Neuronal stem cell (in vitro differentiated cells): ENCODE data around the gene GPATCH2.

Source experiments
- DNase-seq: peaks from one replicate; pipeline ENCODE4 v3.0.0-alpha.2; 2013; ENCODE audit warnings: low spot score
- H2AFZ ChIP-seq: one replicate; pipeline ENCODE4 v1.6.1; 2013; ENCODE audit warnings: mild to moderate bottlenecking, low read length, inconsistent platforms
- H2AK5ac ChIP-seq: 2 replicates; pipeline ENCODE4 v1.6.1; 2013; ENCODE audit warnings: low read depth, mild to moderate bottlenecking, inconsistent platforms, low read length, moderate library complexity, mixed read lengths
- H2BK120ac ChIP-seq: 2 replicates; pipeline ENCODE4 v1.6.1; 2013; ENCODE audit warnings: low read depth, mild to moderate bottlenecking, inconsistent platforms, low read length, moderate library complexity, mixed read lengths
- H2BK12ac ChIP-seq: one replicate; pipeline ENCODE4 v1.6.1; 2013; ENCODE audit warnings: low read length, inconsistent platforms
- H2BK15ac ChIP-seq: 2 replicates; pipeline ENCODE4 v1.6.1; 2013; ENCODE audit warnings: mild to moderate bottlenecking, low read length, inconsistent platforms, mixed read lengths
- H2BK5ac ChIP-seq: one replicate; pipeline ENCODE4 v1.6.1; 2013; ENCODE audit warnings: inconsistent platforms, mild to moderate bottlenecking, low read length, moderate library complexity
- H3K14ac ChIP-seq: one replicate; pipeline ENCODE4 v1.6.1; 2013; ENCODE audit warnings: low read length, inconsistent platforms
- H3K18ac ChIP-seq: 2 replicates; pipeline ENCODE4 v1.6.1; 2013; ENCODE audit warnings: low read length, inconsistent platforms
- H3K23ac ChIP-seq: 2 replicates; pipeline ENCODE4 v1.6.1; 2013; ENCODE audit warnings: low read depth, mild to moderate bottlenecking, mixed read lengths, low read length, inconsistent platforms; ENCODE audit not compliant: poor library complexity
- H3K27ac ChIP-seq: replicated peaks from 3 replicates; pipeline ENCODE4 v1.5.1; 2013; ENCODE audit warnings: low read length, inconsistent platforms
- H3K27me3 ChIP-seq, 3 experiments: 2 replicates each; pipeline ENCODE4 v1.6.1; 2013; ENCODE audit warnings: low read length in 3 of 3, mild to moderate bottlenecking in 2 of 3, inconsistent platforms in 1 of 3, low read depth in 1 of 3, mixed read lengths in 1 of 3, moderate library complexity in 1 of 3; ENCODE audit not compliant: control insufficient read depth in 3 of 3, insufficient read depth in 3 of 3
- H3K36me3 ChIP-seq, 2 donors: replicated peaks in 1 of 2; 2 replicates each; pipeline ENCODE4 v1.6.1; 2013; ENCODE audit warnings: low read length in 2 of 2; ENCODE audit not compliant: control insufficient read depth in 2 of 2, insufficient read depth in 2 of 2
- H3K4ac ChIP-seq: 2 replicates; pipeline ENCODE4 v1.6.1; 2013; ENCODE audit warnings: inconsistent platforms, mild to moderate bottlenecking, low read length, moderate library complexity
- H3K4me1 ChIP-seq, 2 donors: 1 replicate in 1 of 2; 2 replicates in 1 of 2; pipeline ENCODE4 v1.6.1; 2013; ENCODE audit warnings: low read length in 2 of 2, low read depth in 1 of 2; ENCODE audit not compliant: control insufficient read depth in 2 of 2, insufficient read depth in 1 of 2
- H3K4me2 ChIP-seq: one replicate; pipeline ENCODE4 v1.6.1; 2013; ENCODE audit warnings: mild to moderate bottlenecking, low read length, inconsistent platforms; ENCODE audit not compliant: insufficient read depth, poor library complexity, severe bottlenecking
- H3K4me3 ChIP-seq, 2 donors: 2 replicates each; pipeline ENCODE4 v1.5.1; 2013; ENCODE audit warnings: low read length in 2 of 2, mild to moderate bottlenecking in 2 of 2, inconsistent platforms in 1 of 2, moderate library complexity in 1 of 2
- H3K79me1 ChIP-seq: one replicate; pipeline ENCODE4 v1.6.1; 2013; ENCODE audit warnings: low read depth, mild to moderate bottlenecking, inconsistent platforms, low read length, moderate library complexity
- H3K9ac ChIP-seq: one replicate; pipeline ENCODE4 v1.6.1; 2013; ENCODE audit warnings: mild to moderate bottlenecking, low read depth, low read length, inconsistent platforms; ENCODE audit not compliant: poor library complexity
- H3K9me3 ChIP-seq, 2 donors: replicated peaks in 1 of 2; 2 replicates each; pipeline versions ENCODE3 to v1.6.1; 2013; ENCODE audit warnings: low read length in 2 of 2, mild to moderate bottlenecking in 2 of 2, inconsistent platforms in 1 of 2, low read depth in 1 of 2, mixed read lengths in 1 of 2, moderate library complexity in 1 of 2; ENCODE audit not compliant: control insufficient read depth in 2 of 2, insufficient read depth in 1 of 2
- H4K8ac ChIP-seq: one replicate; pipeline ENCODE4 v1.6.1; 2013; ENCODE audit warnings: low read depth, mild to moderate bottlenecking, inconsistent platforms, low read length, moderate library complexity
- H4K91ac ChIP-seq: one replicate; pipeline ENCODE4 v1.6.1; 2013; ENCODE audit warnings: low read length, low read depth, mild to moderate bottlenecking, inconsistent platforms; ENCODE audit not compliant: poor library complexity
- WGBS, 2 donors: extraction: QIAGEN DNeasy Blood & Tissue Kit; methylation state at CpG; one replicate each; pipeline ENCODE4 v1.1.7; 2013; ENCODE audit warnings: missing lambda C conversion rate in 2 of 2, mixed read lengths in 1 of 2; ENCODE audit not compliant: insufficient read length in 2 of 2, insufficient replicate concordance in 1 of 2; ENCODE audit errors: extremely low coverage in 2 of 2; 5-methylcytosine and 5-hydroxymethylcytosine counted together

Gene GPATCH2

GRCh38 chr1:217465102-217465501, 165.8 kb downstream of the GPATCH2 start:
- Histone ChIP-seq H3K14ac (no peak overlapping the region), H3K4ac (no peak overlapping the region), H3K4me2 (no peak overlapping the region), H2AK5ac (no peak overlapping the region), H3K36me3 (no peaks in the 10 kb centered on the region), H2BK15ac (no peak overlapping the region), H3K79me1 (no peaks in the 10 kb centered on the region), H4K8ac (no peak overlapping the region), H3K27ac (no peak overlapping the region), H3K18ac (no peak overlapping the region), H3K9ac (no peak overlapping the region), H3K9me3 (peaks cover 0 to 7% of the 10 kb centered on the region in 2 donors), H3K23ac (no peak overlapping the region), H3K4me3 (no peak overlapping the region), H2BK5ac (no peak overlapping the region), H3K4me1 (no peaks in the 10 kb centered on the region), H2AFZ (no peak overlapping the region), H2BK12ac (no peak overlapping the region), H4K91ac (no peak overlapping the region), H2BK120ac (no peak overlapping the region), H3K27me3 (no peaks in the 10 kb centered on the region)
- DNase-seq, result no peak
- WGBS, 2 donors, result no CpG with 5 or more reads among the region's 1 CpG

- Histone ChIP-seq H4K8ac (no peak overlapping the region), H3K18ac (no peak overlapping the region), H3K4me1 (no peaks in the 10 kb centered on the region), H4K91ac (no peak overlapping the region), H3K9ac (no peak overlapping the region), H2BK12ac (no peak overlapping the region), H3K9me3 (peaks cover 0 to 7% of the 10 kb centered on the region in 2 donors), H3K27ac (no peak overlapping the region), H2BK5ac (no peak overlapping the region), H2AK5ac (no peak overlapping the region), H3K4me3 (no peak overlapping the region), H3K79me1 (no peaks in the 10 kb centered on the region), H3K36me3 (no peaks in the 10 kb centered on the region), H2AFZ (no peak overlapping the region), H3K23ac (no peak overlapping the region), H3K14ac (no peak overlapping the region), H2BK120ac (no peak overlapping the region), H2BK15ac (no peak overlapping the region), H3K4ac (no peak overlapping the region), H3K4me2 (no peak overlapping the region), H3K27me3 (no peaks in the 10 kb centered on the region)
- WGBS, 2 donors, result no CpG with 5 or more reads among the region's 1 CpG
- DNase-seq, result no peak
Measured at GRCh38 chr1:217462666-217463065, 168.2 kb downstream of the GPATCH2 start.

- Histone ChIP-seq H2BK12ac (no peak overlapping the region), H2AK5ac (no peak overlapping the region), H3K4me1 (no peaks in the 10 kb centered on the region), H3K79me1 (no peaks in the 10 kb centered on the region), H4K8ac (no peak overlapping the region), H3K9ac (no peak overlapping the region), H3K18ac (no peak overlapping the region), H2BK5ac (no peak overlapping the region), H3K9me3 (peaks cover 0 to 7% of the 10 kb centered on the region in 2 donors), H2BK15ac (no peak overlapping the region), H2AFZ (no peak overlapping the region), H3K27ac (no peak overlapping the region), H3K4me2 (no peak overlapping the region), H3K27me3 (no peaks in the 10 kb centered on the region), H3K14ac (no peak overlapping the region), H3K23ac (no peak overlapping the region), H3K36me3 (no peaks in the 10 kb centered on the region), H3K4ac (no peak overlapping the region), H4K91ac (no peak overlapping the region), H3K4me3 (no peak overlapping the region), H2BK120ac (no peak overlapping the region)
- WGBS, 2 donors, result no CpG with 5 or more reads among the region's 2 CpGs
- no peak for DNase-seq
Measured at GRCh38 chr1:217462159-217462558, 168.7 kb downstream of the GPATCH2 start.

- Histone ChIP-seq H3K27ac (no peak overlapping the region), H2BK5ac (no peak overlapping the region), H3K4me1 (peaks cover 0 to 1% of the 10 kb centered on the region in 2 donors), H2BK15ac (no peak overlapping the region), H3K9me3 (no peaks in the 10 kb centered on the region), H3K23ac (no peak overlapping the region), H4K91ac (no peak overlapping the region), H3K18ac (no peak overlapping the region), H3K14ac (no peak overlapping the region), H3K4me2 (no peak overlapping the region), H2BK120ac (no peak overlapping the region), H3K4ac (no peak overlapping the region), H2AK5ac (no peak overlapping the region), H4K8ac (no peak overlapping the region), H3K9ac (no peak overlapping the region), H3K36me3 (peaks cover 0 to under 1% of the 10 kb centered on the region in 2 donors), H3K79me1 (no peaks in the 10 kb centered on the region), H2AFZ (no peak overlapping the region), H3K27me3 (no peaks in the 10 kb centered on the region), H3K4me3 (no peak overlapping the region), H2BK12ac (no peak overlapping the region)
- no CpG with 5 or more reads among the region's 2 CpGs for WGBS, 2 donors
- DNase-seq, result no peak
Measured at GRCh38 chr1:217457016-217457415, 173.9 kb downstream of the GPATCH2 start.
